ENCODE measurements around the gene TSC22D1.

- TF ChIP-seq, protein P1, sequence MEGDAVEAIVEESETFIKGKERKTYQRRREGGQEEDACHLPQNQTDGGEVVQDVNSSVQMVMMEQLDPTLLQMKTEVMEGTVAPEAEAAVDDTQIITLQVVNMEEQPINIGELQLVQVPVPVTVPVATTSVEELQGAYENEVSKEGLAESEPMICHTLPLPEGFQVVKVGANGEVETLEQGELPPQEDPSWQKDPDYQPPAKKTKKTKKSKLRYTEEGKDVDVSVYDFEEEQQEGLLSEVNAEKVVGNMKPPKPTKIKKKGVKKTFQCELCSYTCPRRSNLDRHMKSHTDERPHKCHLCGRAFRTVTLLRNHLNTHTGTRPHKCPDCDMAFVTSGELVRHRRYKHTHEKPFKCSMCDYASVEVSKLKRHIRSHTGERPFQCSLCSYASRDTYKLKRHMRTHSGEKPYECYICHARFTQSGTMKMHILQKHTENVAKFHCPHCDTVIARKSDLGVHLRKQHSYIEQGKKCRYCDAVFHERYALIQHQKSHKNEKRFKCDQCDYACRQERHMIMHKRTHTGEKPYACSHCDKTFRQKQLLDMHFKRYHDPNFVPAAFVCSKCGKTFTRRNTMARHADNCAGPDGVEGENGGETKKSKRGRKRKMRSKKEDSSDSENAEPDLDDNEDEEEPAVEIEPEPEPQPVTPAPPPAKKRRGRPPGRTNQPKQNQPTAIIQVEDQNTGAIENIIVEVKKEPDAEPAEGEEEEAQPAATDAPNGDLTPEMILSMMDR (IDR thresholded peaks at IDR 0.05): no peak
- TF ChIP-seq EP300 (IDR thresholded peaks at IDR 0.05): no peak
Measured at GRCh38 chr13:44433863-44434765, 142.0 kb downstream of the TSC22D1 start.
